ENCODE data around the gene ASMTL. TPM values are rescaled to one million over a fixed set of nuclear protein-coding genes. Genes with fewer than 3 reads are reported as not detected.
"Not testable (repeated sequence)": the region's sequence is repeated elsewhere in the genome, so short reads cannot be mapped to it uniquely, and the experiment has no call there.

The ASMTL gene
- total RNA-seq, 1 donor from 2014 or later, result 13.5 TPM

DNA sequence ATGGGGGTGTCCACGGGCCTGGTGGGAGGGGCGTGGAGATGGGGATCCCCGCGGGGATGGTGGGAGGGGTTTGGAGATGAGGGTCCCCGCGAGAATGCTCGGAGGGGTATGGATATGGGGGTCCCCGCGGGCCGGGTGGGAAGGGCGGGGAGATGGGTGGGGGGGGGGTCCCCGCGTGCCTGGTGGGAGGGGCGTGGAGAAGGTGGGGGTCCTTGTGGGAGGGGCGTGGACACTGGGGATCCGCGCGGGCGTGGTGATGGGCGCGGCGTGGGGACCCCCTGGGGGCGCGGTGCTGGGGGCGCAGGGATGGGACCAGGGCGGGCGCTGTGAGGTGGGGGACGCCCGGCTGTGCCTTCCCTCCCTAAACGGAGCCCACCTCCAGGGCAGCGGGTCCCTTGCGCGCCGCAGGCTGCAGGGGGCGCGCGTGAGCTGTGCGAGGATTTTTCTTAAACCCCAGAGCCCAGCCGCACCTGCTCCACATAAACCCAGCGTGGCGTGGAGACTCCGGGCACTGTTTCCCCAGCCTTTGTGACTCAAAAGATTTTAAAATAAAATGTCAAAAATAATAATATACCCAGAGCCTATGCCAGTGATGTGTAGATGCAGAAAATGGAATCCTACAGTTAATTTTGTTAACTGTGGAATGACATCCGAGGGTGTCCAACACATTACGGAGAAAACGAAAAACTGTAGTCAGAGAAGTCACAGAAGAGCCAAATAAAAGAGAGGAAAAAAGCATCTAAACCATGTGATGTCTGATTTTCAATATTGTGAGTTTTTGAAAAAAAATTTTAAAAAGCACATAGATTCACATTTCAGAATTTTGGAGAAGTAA, 1.5 kb upstream of the ASMTL start:
- peak; percentile 79 for DNase-seq (ENCODE audit: low spot score)

DNA sequence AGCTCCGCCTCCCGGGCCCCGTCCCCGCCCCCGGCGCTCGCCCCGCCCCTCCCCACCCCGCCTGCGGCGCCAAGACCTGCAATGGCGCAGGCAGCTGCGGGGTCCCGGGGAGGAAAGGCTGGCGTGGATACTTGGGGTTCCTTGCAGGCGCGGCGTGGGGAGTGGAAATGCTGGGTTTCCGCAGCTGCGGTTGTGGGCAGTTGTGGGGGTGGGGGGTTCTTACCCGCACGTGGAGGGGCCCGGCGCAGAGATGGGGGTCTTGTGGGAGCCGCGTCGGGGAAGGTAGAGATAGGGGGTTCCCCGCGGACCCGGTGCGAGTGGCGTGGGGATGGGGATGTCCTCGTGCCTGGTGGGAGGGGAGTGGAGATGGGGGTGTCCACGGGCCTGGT, 680 bp upstream of the ASMTL start:
- no peak for DNase-seq (ENCODE audit: low spot score)

DNA sequence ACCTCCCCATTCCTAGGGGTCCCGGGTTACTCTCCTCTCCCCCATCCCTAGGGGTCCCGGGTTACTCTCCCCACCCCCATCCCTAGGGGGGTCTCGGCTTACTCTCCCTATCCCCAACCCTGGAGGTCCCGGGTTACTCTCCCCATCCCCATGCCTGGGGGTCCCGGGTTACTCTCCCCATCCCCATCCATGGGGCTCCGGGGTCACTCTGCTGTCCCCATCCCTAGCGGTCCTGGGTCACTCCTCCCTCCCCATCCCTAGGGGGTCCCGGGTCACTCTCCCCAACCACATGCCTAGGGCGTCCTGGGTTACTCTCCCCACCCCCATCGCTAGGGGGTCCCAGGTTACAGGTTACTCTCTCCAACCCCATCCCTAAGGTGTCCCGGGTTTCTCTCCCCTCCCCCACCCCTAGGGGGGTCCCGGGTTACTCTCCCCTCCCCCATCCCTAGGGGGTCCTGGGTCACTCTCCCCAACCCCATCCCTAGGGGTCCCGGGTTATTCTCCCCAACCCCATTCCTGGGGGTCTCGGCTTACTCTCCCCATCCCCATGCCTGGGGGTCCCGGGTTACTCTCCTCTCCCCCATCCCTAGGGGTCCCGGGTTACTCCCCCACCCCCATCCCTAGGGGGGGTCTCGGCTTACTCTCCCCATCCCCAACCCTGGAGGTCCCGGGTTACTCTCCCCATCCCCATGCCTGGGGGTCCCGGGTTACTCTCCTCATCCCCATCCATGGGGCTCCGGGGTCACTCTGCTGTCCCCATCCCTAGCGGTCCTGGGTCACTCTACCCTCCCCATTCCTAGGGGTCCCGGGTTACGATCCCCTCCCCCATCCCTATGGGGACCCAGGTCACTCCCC, 821 bp downstream of the ASMTL start:
- no peak for DNase-seq (ENCODE audit: low spot score)

DNA sequence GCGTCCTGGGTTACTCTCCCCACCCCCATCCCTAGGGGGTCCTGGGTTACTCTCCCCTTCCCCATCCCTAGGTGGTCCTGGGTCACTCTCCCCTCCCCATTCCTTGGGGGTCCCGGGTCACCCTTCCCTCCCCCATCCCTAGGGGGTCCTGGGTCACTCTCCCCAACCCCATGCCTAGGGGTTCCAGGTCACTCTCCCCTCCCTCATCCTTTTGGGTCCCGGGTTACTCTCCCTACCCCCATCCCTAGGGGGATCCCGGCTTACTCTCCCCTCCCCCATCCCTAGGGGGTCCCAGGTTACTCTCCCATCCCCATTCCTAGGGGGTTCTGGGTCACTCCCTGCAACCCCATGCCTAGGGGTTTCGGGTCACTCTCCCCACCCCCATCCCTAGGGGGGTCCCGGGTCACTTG, 1.5 kb downstream of the ASMTL start:
- no peak for DNase-seq (ENCODE audit: low spot score)

DNA sequence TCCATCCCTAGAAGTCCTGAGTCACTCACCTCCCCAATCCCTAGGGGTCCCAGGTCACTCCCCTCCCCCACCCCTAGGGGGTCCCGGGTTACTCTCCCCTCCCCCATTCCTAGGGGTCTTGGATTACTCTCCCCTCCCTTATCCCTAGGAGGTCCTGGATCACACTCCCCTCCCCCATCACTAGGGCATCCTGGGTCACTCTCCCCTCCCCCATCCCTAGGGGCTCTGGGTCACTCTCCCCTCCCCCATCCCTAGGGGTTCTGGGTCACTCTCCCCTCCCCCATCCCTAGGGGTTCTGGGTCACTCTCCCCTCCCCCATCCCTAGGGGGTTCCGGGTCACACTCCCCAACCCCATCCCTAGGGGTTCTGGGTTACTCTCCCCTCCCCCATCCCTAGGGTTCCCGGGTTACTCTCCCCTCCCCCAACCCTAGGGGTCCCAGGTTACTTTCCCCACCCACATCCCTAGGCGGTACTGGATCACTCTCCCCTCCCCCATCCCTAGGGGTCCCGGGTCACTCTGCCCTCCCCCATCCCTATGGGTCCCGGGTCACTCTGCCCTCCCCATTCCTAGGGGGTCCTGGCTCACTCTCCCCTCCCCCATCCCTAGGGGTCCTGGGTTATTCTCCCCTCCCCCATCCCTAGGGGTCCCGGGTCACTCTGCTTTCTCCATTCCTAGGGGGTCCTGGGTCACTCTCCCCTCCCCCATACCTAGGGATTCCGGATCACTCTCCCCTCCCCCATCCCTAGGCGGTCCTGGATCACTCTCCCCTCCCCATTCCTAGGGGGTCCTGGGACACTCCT, 2.1 kb downstream of the ASMTL start:
- DNase-seq (ENCODE audit: low spot score), result no peak

DNA sequence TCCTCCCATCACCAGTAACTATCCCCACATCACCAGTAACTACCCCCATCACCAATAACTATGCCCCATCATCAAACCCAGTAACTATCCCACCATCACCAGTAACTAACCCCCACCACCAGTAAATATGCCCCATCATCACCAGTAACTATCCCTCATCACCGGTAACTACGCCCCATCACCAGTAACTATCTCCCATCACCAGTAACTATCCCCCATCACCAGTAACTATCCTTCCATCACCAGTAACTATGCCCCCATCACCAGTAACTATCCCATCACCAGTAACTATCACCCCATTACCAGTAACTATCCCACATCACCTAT, 2.9 kb downstream of the ASMTL start:
- no peak for DNase-seq (ENCODE audit: low spot score)

DNA sequence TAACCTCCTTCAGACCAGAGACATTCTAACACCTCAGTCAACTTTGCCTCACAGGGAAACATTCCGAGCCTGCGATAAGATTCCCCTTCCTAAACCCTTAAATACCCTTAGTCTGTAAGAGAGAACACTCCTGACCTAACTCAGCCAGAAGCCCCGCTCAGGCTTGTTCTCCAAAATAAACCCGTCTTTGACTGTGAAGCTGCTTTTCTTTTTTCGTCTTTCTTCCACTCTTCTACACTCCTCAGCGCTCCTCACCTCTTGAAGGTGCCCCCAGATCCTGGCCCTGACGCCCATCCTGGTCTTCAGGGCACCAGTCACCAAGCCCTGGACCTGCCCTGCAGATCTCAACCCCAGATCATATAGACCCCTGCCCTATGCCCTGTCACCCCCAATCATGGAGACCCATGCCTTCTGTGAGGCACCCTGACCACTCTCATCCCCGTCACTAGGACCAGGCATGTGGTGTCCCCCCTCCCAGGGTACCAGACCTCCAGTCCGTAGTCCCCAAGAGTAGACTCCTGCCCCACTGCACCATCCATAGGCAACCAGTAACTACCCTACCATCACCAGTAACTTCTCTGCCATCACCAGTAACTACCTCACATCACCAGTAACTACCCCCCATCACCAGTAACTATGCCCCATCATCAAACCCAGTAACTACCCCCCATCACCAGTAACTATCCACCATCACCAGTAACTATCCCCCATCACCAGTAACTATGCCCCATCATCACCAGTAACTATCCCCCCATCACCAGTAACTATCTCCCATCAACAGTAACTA, 3.5 kb downstream of the ASMTL start:
- no peak for DNase-seq (ENCODE audit: low spot score)

DNA sequence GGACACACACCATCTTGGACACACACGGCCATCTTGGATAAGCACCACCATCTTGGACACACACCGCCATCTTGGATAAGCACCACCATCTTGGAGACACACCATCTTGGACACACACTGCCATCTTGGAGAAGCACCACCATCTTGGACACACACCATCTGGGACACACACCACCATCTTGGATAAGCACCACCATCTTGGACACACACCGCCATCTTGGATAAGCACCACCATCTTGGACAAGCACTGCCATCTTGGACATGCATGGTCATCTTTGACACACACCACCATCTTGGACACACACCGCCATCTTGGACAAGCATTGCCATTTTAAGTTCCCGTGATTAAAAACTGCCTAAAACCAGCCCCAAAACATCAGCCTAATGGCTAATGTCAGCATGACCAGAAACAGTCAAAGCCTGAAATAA, 4.1 kb downstream of the ASMTL start:
- not testable (repeated sequence) for DNase-seq (ENCODE audit: low spot score)

DNA sequence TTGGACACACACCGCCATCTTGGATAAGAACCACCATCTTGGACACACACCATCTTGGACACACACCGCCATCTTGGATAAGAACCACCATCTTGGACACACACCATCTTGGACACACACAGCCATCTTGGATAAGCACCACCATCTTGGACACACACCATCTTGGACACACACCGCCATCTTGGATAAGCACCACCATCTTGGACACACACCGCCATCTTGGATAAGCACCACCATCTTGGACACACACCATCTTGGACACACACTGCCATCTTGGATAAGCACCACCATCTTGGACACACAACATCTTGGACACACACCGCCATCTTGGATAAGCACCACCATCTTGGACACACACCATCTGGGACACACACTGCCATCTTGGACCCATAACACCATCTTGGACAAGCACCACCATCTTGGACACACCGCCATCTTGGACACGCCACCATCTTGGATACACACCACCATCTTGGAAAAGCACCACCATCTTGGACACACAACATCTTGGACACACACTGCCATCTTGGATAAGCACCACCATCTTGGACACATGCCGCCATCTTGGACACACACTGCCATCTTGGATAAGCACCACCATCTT, 4.6 kb downstream of the ASMTL start:
- DNase-seq (ENCODE audit: low spot score), result not testable (repeated sequence)

DNA sequence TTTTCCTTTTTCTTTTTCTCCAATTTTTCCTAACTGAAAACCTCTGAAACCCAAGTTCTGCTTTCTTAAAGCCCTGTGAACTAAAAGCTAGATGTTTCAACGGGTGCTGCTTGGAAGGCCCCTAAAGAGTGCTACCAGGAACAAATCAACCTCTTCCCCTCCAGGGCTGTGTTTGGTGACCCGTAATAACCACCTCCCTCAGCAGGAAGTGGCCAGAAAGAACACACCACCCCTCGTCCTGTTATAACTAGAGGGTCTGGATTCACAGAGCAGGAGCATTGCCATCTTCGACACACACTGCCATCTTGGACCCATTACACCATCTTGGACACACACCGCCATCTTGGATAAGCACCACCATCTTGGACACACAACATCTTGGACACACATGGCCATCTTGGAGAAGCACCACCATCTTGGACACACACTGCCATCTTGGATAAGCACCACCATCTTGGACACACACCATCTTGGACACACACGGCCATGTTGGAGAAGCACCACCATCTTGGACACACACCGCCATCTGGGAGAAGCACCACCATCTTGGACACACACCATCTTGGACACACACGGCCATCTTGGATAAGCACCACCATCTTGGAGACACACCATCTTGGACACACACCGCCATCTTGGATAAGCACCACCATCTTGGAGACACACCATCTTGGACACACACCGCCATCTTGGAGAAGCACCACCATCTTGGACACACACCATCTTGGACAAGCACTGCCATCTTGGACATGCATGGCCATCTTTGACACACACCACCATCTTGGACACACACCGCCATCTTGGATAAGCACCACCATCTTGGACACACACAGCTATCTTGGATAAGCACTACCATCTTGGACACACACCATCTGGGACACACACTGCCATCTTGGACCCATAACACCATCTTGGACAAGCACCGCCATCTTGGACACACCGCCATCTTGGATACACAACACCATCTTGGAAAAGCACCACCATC, 5.4 kb downstream of the ASMTL start:
- not testable (repeated sequence) for DNase-seq (ENCODE audit: low spot score)

DNA sequence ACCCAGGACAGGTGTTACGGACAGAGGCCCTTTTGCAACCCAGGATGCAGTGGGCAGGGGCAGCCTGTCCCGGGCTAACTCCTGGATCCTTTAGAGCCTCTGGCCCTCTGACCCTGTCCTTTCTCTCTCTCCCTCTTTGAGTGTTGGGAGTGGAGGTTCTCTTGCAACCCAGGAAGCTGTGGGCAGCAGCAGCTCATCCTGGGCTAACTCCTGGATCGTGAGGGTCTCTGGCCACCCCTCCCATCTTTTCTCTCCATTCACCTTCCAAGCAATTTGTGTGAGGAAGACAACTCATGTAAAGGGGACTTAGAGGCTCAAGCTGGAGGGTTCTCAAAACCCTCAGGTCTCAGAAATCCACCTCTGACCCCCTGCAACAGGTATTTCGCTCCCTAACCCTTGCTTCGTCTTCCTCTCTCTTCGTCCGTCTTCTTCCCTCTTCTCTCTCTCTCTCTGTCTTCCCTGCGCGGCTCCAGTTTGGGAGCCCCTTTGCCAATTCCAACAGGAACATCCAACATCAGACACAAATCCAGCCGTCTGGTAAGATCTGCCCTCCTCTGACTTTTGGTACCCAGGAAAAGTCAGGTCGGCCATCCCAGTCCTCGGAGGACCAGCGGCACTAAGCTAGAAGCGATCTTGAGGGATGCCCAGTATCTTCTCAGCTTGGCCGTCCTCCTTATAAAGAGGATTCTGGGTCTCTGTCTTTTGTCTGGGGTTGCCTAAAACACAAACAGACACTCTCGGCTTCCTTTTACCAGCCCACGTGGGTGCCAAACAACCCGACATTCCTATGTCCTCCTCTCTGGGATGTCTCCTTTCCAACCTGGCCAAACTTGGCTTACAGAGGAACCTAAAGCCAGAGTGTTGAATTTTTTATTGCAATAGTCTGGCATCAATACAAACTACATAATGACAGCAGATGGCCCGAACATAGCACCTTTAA, 7.9 kb downstream of the ASMTL start:
- no peak for DNase-seq (ENCODE audit: low spot score)

DNA sequence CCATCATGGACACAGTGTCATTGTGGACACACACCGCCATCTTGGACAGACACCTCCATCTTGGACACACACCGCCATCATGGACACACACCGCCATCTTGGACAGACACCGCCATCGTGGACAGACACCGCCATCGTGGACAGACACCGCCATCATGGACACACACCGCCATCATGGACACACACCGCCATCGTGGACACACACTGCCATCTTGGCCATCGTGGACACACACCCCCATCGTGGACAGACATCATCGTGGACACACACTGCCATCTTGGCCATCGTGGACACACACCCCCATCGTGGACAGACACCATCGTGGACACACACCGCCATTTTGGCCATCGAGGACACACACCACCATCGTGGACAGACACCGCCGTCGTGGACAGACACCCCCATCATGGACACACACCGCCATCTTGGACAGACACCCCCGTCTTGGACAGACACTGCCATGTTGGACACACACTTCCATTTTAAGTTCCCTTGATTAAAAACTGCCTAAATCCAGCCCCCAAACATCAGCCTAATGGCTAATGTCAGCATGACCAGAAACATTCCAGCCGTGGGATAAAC, 9.1 kb downstream of the ASMTL start:
- no peak for DNase-seq (ENCODE audit: low spot score)

DNA sequence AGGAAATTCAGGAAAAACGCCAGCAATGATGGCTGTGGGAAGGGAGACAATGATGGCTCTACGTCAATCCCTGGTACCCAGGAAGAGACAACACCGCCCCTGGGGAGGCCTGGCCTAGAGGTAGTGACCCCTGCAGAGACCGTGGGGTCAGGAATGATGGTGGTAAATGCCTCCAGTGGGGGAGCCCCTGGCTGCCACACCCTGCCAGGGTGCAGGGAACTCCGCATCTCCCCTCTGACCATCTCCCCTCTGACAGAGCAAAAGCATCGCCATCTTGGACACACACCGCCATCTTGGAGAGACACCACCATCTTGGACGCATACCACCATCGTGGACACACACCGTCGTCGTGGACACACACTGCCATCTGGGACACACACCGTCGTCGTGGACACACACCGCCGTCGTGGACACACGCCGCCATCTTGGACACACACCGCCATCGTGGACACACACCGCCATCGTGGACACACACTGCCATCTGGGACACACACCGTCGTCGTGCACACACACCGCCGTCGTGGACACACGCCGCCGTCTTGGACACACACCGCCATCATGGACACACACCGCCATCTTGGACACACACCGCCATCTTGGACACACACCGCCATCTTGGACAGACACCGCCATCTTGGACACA, 9.9 kb downstream of the ASMTL start:
- DNase-seq (ENCODE audit: low spot score), result no peak

DNA sequence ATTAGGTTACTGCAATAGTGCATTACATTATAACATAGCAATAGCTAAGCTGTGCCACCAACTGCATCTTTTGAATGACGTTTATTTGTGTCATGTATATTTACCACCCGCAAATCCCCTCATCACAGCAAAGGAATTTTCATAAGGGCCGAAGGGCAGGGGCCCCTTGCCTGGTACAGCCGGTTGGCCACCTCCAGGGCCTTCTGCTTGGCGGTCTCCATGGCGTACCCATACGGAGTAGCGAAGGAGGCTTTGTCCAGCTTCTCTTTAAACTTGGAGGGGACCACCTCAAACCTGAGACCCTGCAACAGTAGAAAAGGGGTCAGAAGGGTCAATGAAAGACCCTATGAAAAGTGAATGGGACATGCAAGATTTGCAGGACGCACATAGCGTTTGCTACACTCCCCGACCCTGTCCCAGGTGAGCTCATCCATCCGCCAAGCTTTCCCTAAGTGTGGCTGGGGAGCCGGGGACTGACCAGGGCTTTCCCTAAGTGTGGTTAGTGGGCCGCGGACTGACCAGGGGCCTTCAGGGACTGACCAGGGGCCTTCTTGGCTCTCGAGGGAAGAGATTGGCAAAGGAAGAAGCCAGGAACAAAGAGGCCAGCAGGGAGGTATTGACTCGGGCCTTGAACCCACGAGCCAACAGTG, 10.6 kb downstream of the ASMTL start:
- no peak for DNase-seq (ENCODE audit: low spot score)

DNA sequence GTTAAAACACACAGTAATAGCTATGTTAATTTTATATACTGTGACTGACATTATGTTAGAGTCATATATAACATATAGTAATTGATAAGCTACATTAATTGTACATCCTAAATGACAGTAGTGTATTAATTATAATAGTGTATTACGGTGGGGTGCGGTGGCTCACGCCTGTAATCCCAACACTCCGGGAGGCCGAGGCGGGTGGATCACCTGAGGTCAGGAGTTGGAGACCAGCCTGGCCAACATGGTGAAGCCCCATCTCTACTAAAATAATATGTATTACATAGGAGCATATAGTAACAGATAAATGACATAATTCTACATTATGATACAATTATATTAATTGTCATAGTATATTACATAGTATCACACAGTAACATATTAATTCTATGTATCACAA, 12.2 kb downstream of the ASMTL start:
- DNase-seq (ENCODE audit: low spot score), result no peak

DNA sequence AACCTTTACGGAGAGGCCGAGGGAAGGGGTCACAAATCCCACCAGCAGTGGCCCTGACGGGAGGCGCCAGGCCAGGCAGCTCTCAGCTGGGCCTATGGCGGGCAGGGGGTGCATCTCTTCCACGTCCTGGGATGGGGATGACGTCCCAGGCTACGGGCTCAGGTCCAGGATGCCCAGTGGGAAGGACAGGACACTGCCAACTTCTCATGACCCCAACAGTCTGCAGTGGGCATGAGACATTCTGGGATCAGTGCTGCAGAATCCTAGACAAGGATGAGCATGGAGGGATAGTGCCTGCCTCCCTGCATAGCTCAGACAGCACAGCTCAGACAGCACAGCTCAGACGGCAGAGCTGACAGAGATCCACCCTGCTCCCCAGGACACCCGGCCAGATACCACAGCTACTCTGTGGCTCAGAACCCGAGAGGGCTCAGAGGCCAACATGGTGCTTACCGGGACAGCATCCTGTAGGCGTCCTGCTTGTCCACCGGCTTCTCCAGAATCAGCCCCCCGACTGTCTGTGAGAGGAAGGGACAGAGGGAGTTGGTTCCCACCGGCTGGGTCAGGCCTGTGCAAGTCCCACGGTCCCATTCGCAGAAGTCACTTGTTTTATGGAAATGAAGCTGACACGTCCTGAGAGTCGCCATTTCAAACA, 17.3 kb downstream of the ASMTL start:
- no peak for DNase-seq (ENCODE audit: low spot score)

DNA sequence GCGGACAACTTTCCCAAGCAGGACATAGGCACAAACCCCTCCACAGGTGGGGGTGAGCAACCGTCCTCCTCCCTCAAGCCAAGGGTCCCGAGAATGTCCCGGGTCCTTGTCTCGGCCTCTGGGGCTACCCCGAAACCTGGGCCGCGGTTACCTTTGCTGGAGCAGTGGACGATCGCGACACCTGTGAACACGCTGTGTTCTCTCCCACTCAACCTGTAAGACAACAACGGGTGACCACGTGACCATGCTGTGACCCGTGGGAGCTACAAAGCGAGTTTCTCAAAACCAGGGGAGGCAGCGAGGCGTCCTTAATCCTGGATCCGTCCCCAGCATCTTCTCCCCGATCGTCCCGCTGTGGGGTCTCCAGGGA, 17.9 kb downstream of the ASMTL start:
- no peak for DNase-seq (ENCODE audit: low spot score)
